DMS 273 treated with DMSO at 0.1 percent for 48 hours (cell line): ENCODE results near the gene DPH3.

ENCODE experiments used
- DNase-seq: peaks from one replicate; lab custom pipeline; 2025; lab: John Stamatoyannopoulos, UW

The DPH3 gene

GRCh38 chr3:16233806-16234205, 30.9 kb downstream of the DPH3 start:
- no peak for DNase-seq

GRCh38 chr3:16231983-16232382, 32.8 kb downstream of the DPH3 start:
- no peak for DNase-seq

- DNase-seq = no peak
Measured at GRCh38 chr3:16229681-16230080, 35.1 kb downstream of the DPH3 start.

DNA sequence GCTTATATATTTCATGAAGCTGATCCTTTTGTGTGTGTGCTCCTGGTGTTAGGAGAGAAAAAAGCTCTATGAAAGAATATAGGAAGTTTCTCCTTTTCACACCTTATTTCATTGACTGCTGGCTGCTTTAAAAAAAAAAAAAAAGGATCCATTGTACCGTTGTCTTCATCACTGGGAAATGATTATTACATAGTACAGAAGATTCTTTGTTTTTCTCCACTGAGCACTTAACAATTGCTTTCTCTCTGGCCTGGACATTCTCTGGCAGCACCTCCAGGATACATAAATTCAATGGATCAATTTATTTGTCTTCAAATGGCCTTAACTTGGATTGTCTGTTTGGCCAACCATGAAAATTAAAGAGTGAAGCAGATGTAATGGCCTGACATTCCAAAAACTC, 37.2 kb downstream of the DPH3 start:
- DNase-seq = no peak

DNA sequence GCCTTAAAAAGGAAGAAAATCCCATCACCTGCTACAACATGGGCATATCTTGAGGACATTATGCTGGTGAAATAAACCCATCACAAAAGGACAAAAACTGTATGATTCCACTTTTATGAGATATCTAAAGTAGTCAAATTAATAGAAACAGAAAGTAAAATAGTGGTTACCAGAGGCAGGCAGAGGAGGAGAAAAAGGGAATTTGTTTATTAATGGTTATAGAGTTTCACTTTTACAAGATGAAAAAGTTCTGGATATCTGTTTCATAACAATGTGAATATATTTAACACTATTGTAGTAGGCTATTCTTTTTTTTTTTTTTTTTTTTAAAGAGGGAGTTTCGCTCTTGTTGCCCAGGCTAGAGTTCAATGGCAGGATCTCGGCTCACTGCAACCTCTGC, 40.4 kb downstream of the DPH3 start:
- no peak for DNase-seq

- no peak for DNase-seq
Measured at GRCh38 chr3:16222547-16222946, 42.2 kb downstream of the DPH3 start.

DNA sequence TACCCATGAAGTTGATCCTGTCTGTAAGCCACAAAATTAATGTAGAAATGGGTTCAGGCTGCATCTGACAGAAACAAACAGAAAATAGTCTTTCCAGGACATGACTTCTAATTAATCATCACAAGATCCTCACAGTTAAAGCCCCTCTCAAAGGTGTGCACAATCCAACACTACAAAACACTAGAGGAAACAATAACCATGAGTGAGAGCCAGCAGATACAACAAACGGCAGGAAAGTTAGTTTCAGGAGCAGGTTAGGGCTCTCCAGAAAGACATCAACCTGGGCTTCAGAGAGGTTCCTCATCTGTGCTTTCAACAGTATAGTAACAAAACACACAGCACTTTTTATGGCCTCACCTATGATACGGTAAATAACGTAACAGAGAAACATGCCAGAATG, 42.8 kb downstream of the DPH3 start:
- DNase-seq = no peak

DNA sequence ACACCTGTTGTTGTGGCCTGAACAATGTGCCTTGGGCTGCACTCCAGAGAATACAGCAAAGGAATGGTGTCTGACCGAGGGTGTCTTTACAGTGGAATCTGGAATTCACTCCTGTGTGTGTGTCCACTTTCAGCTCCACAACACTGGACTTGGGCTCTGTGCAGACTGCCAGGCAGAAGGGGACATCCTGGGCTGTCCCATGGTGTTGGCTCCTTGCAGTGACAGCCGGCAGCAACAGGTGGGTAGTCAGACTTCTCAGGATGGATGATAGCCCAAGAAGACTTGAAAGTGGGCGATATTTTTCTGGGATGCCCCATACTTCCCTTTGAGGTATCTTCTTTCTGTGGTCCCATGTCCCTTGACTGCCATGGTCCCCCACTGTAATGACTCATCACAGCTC, 45.0 kb downstream of the DPH3 start:
- no peak for DNase-seq

DNA sequence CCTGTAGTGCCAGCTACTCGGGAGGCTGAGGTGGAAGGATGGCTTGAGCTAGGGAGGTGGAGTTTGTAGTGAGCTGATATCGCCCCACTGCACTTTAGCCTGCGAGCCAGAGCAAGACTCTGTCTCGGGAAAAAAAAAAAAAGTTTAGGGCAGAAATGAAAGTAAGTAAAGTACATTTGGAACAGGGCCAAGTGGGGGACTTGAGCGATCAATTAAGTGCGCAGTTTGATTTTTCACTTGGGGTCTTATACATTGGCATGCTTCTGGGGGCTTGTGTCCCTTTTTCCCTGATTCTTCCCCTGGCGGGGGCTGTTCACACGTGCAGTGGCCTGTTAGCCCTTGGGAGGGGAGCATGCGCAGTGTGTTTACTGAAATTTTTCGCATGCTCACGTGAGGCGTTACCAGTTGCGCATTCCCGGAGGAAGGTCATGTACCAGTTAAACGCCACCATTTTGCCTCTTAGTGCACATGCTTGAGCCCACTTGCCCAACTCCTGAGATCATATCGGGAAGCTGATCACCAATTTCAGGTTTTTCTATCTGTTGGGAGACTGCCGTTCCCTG, 48.3 kb downstream of the DPH3 start:
- no peak for DNase-seq

- no peak for DNase-seq
Measured at GRCh38 chr3:16214366-16214765, 50.4 kb downstream of the DPH3 start.

GRCh38 chr3:16211176-16211904, 53.4 kb downstream of the DPH3 start:
- no peak for DNase-seq
